HCT116 (cell line): ENCODE data around the gene LSM14A.

Experiments used
- EGR1 ChIP-seq: IDR thresholded peaks from 2 replicates; pipeline ENCODE4 v1.6.1; 2012; ENCODE audit warnings: low read depth
- TF ChIP-seq, protein P1 (sequence below), 3 experiments: fragments of 200-600 bp in 1 of 3; sonication (generic) in 1 of 3; IDR thresholded peaks in 2 of 3; conservative IDR thresholded peaks in 1 of 3; 2 replicates each; pipeline ENCODE4 v1.5.1; 2012 to 2017; ENCODE audit warnings: low read depth in 2 of 3, low read length in 2 of 3, antibody characterized with exemption in 1 of 3, borderline replicate concordance in 1 of 3, control low read depth in 1 of 3, mild to moderate bottlenecking in 1 of 3, mixed read lengths in 1 of 3, mixed run types in 1 of 3, moderate library complexity in 1 of 3; ENCODE audit not compliant: insufficient read depth in 1 of 3
- TF ChIP-seq, protein P2 (sequence below): IDR thresholded peaks from 2 replicates; pipeline ENCODE4 v1.6.1; 2012

DNA sequence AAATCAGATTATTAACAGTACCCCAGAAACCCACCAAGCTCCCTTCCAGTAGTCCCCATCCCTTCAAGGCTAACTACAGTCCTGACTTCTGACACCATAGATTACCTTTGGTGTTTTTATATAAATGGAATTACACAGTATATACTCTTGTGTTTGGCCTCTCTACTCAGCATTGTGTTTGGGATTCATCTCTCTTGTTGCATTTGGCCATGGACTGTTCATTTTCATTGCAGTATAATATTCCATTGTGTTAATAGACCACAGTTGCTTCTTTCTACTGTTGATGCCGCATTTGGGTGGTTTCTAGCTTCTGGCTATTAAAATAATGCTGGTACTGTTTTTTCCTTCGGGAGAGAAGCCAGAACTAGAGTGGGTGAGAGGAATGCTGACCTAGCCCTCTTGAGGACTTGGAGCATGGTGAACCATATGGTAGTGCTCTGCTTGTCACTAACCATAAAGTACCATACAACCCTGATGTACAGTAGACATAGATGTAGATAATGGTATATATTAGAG, 63.2 kb downstream of the LSM14A start:
- TF ChIP-seq, protein P1, sequence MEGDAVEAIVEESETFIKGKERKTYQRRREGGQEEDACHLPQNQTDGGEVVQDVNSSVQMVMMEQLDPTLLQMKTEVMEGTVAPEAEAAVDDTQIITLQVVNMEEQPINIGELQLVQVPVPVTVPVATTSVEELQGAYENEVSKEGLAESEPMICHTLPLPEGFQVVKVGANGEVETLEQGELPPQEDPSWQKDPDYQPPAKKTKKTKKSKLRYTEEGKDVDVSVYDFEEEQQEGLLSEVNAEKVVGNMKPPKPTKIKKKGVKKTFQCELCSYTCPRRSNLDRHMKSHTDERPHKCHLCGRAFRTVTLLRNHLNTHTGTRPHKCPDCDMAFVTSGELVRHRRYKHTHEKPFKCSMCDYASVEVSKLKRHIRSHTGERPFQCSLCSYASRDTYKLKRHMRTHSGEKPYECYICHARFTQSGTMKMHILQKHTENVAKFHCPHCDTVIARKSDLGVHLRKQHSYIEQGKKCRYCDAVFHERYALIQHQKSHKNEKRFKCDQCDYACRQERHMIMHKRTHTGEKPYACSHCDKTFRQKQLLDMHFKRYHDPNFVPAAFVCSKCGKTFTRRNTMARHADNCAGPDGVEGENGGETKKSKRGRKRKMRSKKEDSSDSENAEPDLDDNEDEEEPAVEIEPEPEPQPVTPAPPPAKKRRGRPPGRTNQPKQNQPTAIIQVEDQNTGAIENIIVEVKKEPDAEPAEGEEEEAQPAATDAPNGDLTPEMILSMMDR (IDR thresholded peaks at IDR 0.05 in 2 of 3, conservative IDR thresholded peaks at IDR 0.05 in 1 of 3; ENCODE audit: borderline replicate concordance in 1 of 3, insufficient read depth in 1 of 3, low read depth in 2 of 3, low read length in 2 of 3), result no peak
- TF ChIP-seq, protein P2, sequence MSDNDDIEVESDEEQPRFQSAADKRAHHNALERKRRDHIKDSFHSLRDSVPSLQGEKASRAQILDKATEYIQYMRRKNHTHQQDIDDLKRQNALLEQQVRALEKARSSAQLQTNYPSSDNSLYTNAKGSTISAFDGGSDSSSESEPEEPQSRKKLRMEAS, result no peak
- TF ChIP-seq EGR1, result no peak
